RWPE2 (cell line): ENCODE data around the gene TBX1.

Source experiments
- ATAC-seq: fragments of 200-7000 bp; cut with Tn5 transposase; 3 replicates; pipeline ENCODE4 v1.9.1; 2021; ENCODE audit warnings: low read depth
- DNase-seq: peaks from one replicate; pipeline ENCODE4 v3.0.0-alpha.2; 2020; ENCODE audit warnings: low spot score
- H3K27ac ChIP-seq: fragments of 450-650 bp; 2 replicates; pipeline ENCODE4 v1.5.1; 2017; ENCODE audit warnings: mild to moderate bottlenecking; ENCODE audit not compliant: poor library complexity, severe bottlenecking
- H3K27me3 ChIP-seq: fragments of 250-450 bp; sonication (Bioruptor Pico); 2 replicates; pipeline ENCODE4 v1.5.1; 2021; ENCODE audit warnings: mild to moderate bottlenecking, moderate library complexity; ENCODE audit not compliant: insufficient read depth, poor library complexity, severe bottlenecking
- H3K36me3 ChIP-seq: fragments of 250-450 bp; sonication (Bioruptor Pico); 2 replicates; pipeline ENCODE4 v1.5.1; 2020; ENCODE audit warnings: low read depth, mild to moderate bottlenecking, moderate library complexity
- H3K4me1 ChIP-seq: fragments of 250-450 bp; sonication (Bioruptor Pico); 2 replicates; pipeline ENCODE4 v1.5.1; 2021; ENCODE audit warnings: mild to moderate bottlenecking, moderate library complexity; ENCODE audit not compliant: insufficient read depth, poor library complexity, severe bottlenecking
- H3K4me3 ChIP-seq: fragments of 250-450 bp; sonication (Bioruptor Pico); 2 replicates; pipeline ENCODE4 v1.5.1; 2021; ENCODE audit warnings: mild to moderate bottlenecking, moderate library complexity; ENCODE audit not compliant: severe bottlenecking
- H3K9me3 ChIP-seq: fragments of 250-450 bp; sonication (Bioruptor Pico); 2 replicates; pipeline ENCODE4 v1.5.1; 2021; ENCODE audit warnings: mild to moderate bottlenecking, moderate library complexity; ENCODE audit not compliant: severe bottlenecking
- TF ChIP-seq, protein P1 (sequence below): fragments of 450-650 bp; IDR thresholded peaks from one replicate; pipeline ENCODE4 v1.5.1; 2017; ENCODE audit warnings: mild to moderate bottlenecking, moderate library complexity; ENCODE audit not compliant: poor library complexity, severe bottlenecking

Gene TBX1

DNA sequence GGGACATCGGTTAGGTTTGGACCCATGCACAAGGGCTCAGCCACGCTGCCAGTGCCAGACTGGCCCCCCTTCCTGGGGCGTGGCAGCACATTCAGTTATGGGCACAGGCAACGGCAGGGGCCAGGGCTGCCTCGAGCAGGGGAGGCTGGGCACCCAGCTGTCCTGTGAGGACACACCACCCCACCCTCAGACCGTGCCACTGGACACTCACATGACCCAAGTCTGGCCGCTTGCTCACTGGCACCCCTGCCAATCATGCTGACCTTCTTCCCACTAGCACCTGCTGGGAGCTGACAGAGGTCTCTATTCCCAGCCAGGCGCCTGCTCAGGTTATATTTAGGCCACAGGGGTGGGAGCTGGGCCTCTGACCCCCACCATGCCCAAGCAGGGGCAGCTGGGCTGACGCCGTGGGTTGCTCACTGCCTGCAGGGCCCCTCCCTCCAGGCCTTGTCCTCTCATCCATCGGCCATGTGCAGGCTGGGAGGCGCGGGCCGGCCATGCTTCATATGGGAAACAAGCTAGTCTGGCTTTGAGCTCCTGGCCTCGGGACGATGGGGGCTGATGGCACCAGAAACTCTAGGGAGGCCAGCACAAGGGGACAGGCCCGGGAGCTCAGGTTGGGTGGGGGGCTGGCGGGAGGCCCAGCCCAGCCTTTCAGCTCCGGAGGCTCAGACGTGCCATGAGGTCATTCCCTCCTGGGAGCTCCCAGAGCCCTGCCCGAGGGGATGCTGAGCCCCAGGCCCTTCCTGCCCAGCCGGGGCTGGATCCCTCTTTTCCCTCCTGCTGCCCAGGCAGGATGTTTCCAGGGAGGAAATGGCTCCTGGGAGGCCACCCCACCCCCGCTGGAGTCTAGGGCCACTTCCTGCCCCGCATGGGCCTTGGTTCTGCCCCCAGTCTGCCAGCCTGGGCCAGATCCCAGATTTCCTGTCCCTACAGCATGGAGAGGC, 15.2 kb upstream of the TBX1 start:
- ATAC-seq: no peak
- no peak for DNase-seq

DNA sequence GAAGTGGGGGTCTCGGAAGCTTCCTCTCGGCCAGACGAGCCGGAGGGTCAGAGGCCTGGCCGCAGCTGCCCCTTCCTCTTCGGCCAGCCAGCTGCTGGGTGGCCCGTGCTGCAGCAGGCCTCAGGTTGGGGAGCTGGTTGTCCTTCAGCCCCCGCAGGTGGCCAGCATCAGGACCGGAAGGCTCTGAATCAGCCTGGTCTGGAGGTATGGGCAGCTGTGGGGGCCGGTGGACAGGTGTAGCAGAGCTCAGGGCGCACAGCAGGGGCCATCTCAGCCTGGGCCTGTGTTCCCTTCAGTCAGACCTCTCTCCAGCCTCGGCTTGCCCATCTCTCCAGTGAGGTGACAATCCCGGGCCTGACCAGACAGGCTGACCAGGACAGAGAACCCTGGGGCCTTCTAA, 13.9 kb upstream of the TBX1 start:
- no peaks in the 10 kb centered on the region for H3K36me3 ChIP-seq
- DNase-seq: no peak
- H3K27me3 ChIP-seq: no peaks in the 10 kb centered on the region
- H3K4me1 ChIP-seq: peaks cover 7% of the 10 kb centered on the region
- H3K27ac ChIP-seq: no peak overlapping the region
- no peak for ATAC-seq
- H3K9me3 ChIP-seq: no peaks in the 10 kb centered on the region
- no peak overlapping the region for H3K4me3 ChIP-seq
- TF ChIP-seq, protein P1, sequence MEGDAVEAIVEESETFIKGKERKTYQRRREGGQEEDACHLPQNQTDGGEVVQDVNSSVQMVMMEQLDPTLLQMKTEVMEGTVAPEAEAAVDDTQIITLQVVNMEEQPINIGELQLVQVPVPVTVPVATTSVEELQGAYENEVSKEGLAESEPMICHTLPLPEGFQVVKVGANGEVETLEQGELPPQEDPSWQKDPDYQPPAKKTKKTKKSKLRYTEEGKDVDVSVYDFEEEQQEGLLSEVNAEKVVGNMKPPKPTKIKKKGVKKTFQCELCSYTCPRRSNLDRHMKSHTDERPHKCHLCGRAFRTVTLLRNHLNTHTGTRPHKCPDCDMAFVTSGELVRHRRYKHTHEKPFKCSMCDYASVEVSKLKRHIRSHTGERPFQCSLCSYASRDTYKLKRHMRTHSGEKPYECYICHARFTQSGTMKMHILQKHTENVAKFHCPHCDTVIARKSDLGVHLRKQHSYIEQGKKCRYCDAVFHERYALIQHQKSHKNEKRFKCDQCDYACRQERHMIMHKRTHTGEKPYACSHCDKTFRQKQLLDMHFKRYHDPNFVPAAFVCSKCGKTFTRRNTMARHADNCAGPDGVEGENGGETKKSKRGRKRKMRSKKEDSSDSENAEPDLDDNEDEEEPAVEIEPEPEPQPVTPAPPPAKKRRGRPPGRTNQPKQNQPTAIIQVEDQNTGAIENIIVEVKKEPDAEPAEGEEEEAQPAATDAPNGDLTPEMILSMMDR: no peak

More for the DNA sequence above, 15.2 kb upstream of the TBX1 start:
- H3K4me1 ChIP-seq: no peaks in the 10 kb centered on the region
- TF ChIP-seq, protein P1: no peak
- H3K36me3 ChIP-seq: no peaks in the 10 kb centered on the region
- no peaks in the 10 kb centered on the region for H3K27me3 ChIP-seq
- H3K27ac ChIP-seq: no peak overlapping the region
- H3K4me3 ChIP-seq: no peak overlapping the region
- no peaks in the 10 kb centered on the region for H3K9me3 ChIP-seq

DNA sequence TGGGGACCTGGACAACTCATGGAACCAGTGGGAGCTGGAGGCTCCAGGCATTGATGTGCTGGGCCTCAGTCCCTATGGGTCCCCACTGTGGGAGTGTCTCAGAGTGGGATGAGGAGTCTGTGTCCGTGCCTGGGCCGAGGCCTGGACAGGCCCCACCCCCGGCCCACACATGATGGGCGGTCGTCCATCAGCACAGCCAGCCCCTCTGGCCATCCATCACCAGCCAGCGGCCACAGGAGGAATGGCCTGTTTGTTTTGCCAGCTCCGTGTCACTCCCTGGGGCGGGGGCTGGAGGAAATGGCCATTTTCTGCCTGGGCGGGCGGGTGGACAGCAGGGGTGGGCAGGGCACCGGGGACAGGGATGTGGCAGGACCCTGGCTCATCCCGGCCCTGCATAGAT, 13.0 kb upstream of the TBX1 start:
- H3K4me3 ChIP-seq: no peak overlapping the region
- no peaks in the 10 kb centered on the region for H3K36me3 ChIP-seq
- H3K27ac ChIP-seq: no peak overlapping the region
- DNase-seq (no peak), ATAC-seq (no peak)
- no peaks in the 10 kb centered on the region for H3K9me3 ChIP-seq
- TF ChIP-seq, protein P1: no peak
- H3K27me3 ChIP-seq: no peaks in the 10 kb centered on the region
- peaks cover 7% of the 10 kb centered on the region for H3K4me1 ChIP-seq

DNA sequence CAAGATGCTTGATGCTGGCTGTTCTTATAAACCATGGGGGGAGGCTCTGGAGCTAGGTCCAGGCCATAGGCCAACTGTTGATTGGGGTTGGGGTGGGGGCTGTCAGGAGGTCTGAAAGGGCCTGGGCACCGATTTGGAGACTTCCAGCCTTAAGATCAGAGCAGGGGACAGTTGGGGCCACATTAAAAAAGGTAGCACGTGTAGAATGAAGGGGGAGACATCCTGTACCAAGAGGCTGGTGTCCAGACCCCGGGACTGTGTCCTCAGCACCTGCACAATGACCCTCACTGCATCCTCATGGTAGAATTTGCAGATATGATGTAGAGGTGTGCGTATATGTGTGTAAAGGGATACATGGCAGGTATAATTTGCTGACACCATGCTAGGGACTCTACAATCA, 12.4 kb upstream of the TBX1 start:
- ATAC-seq: no peak
- H3K27me3 ChIP-seq: no peaks in the 10 kb centered on the region
- no peak for DNase-seq
- H3K27ac ChIP-seq: no peak overlapping the region
- H3K36me3 ChIP-seq: no peaks in the 10 kb centered on the region
- TF ChIP-seq, protein P1: no peak
- no peak overlapping the region for H3K4me3 ChIP-seq
- H3K9me3 ChIP-seq: no peaks in the 10 kb centered on the region
- peaks cover 7% of the 10 kb centered on the region for H3K4me1 ChIP-seq
